ENCODE results near the gene KIF26B.

The KIF26B gene

DNA sequence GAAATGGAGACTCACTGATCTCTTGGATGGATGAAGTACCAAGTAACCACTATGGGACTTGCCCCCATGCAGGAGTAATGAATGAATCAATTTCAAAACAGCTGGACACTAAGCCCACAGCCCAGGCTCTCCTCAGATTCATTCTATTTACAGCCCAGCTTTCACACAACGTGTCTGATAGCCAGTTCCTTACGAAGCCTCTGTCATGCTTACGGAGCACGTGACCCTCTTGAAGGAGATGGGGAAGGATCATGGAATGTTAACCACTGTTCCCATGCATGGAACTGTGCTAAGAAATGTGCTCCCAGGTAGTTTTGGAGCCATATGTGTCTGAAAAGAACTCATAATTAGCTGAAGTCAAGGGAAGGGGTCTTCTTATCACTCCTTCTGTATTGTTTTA is 124.1 kb downstream of the KIF26B start:
- no peak for DNase-seq (ENCODE audit: low read depth in 2 of 2)

DNA sequence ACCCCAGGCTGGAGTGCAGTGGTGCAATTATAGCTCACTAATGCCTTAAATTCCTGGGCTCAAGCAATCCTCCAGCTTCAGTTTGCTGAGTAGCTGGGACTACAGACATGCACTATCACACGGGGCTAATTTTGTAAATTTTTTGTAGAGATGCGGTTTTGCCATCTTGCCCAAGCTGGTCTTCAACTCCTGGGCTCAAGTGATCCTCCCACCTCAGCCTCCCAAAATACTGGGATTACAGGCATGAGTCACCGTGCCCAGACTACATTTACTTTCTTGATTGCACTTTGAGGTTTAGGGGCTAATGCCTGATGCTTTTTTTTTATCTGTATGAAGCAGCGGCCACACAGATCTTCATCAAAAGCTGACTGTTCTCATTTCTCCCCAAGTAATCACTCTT is 124.6 kb downstream of the KIF26B start:
- DNase-seq (ENCODE audit: low read depth in 2 of 2), result no peak

DNA sequence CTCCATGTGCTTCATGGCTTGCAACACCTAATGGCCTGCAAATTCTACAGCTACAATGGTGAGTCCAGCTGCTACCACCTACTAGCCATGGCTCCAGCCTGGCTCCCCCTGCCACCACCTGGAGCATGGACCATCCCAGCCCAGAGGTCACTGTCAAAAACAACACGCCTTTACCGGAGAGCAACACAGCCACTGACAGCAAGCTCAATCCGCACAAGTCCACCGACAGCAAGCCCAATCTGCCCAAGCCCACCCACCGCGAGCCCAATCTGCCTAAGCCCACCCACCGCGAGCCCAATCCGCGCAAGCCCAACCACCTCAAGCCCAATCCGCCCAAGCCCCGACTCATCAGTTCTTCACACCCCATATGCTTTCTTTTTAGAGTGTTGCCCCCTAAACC is 128.2 kb downstream of the KIF26B start:
- DNase-seq (ENCODE audit: low read depth in 2 of 2), result no peak

DNA sequence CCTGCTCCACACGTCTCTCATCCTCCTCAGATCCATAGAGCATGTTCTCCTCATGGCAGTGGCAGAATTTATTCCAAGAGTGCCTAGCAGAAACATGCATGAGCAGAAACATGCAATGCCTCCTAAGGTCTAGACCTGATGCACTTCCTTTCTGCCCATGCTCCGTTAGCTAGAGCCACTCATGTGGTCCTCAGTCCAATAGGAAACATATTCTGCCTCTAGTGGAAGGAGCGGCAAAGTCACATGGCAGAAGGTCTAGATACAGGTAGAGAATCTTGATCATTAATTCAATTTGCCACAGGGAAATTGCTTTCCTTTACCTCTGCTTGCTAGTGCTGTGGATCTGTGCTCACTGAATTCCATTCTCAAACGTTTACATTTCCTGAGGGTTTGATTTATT is 130.4 kb downstream of the KIF26B start:
- DNase-seq (ENCODE audit: low read depth in 2 of 2), result no peak

DNA sequence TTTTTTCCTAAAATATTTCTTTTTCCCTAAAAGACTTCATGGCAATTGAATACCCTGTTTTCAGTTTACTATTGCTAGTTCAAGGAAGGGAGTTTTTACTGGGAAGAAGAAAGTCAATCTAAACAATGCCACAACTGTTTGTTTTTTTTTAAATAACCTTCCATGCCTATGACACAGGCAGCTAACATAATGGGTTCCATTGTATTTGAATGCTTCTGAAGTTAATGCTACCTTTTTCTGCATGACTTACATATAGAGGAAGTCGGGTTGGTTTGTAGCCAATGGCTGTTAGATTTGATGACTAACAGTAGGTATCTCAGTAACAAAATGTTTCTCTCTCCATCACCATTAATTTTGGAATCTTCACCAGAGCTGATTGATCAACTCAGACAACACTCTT is 134.0 kb downstream of the KIF26B start:
- DNase-seq (ENCODE audit: low read depth in 2 of 2), result no peak

DNA sequence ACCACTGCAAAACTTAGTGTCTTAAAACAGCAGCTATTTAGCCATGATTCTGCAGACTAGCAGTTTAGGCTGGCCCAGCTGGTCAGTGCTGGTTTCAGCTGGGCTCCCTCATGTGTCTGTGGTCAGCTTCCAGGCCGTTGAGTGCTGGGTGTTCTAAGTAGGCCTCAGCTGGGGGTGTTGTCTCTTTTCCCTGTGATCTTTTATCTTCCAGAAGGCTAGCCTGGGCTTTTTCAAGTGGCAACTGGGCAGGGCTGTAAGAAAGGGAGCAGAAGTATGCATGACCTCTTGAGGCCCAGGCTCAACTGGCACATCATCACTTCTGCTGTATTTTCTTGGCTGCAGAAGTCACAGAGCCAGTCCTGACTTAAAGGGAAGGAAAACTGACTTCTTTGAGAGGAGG is 136.1 kb downstream of the KIF26B start:
- DNase-seq (ENCODE audit: low read depth in 2 of 2), result no peak

DNA sequence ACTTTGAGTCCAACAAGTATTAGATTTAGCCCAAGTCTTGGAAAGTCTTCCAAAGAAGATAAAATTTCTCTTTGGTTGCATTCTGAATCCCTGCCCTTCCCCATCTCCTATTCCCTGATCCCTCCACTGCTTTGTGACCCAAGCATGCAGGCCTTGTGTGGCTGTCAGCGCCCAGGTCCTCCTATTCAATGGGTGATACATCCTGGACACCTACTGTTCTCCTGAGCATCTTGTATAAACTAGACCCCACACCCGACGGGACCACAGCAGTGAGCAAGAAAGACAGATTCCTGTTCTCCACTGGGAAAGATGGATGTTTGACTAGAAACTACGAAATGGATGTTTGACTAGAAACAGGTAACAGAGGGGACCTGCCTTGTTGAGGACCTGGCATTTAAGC is 136.6 kb downstream of the KIF26B start:
- DNase-seq (ENCODE audit: low read depth in 2 of 2), result no peak

DNA sequence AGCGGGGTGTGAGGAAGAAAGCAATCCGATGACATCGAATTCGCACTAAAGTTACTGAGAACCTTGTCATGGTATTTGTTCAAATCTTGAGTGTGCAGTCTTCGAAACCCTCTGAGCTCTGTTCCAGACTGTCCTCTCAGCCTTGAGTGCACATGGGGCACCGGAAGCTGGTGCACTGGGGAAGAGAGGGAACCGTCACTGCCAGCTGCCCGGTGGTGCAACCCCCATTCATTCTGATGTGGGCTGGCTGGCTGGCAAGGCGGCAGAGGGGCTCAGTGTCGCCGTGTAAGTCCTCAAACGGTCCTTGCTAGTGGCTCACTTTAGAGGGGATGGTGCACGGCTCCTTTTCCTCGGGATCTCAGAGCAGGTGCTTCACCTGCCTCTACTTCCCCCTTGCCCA is 137.4 kb downstream of the KIF26B start:
- no peak for DNase-seq (ENCODE audit: low read depth in 2 of 2)

DNA sequence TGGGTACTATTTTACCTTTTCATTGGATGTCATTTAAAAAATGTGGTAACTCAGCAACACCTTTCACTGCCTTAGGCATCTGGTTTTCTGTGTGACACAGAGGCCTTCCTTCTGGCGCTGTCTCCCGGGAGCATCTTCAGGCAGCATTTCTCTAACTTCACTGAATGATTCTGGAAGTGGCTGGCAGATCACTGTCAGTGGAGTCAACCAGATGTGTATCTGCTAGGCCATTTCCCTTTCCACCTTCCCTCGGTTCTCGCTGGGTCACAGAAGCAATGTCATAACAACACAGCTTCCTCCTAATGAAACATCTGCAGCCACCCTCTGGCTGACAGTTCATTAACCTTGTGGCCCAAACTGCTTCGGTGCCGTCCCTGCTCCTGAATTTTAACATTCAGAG is 137.8 kb downstream of the KIF26B start:
- no peak for DNase-seq (ENCODE audit: low read depth in 2 of 2)

DNA sequence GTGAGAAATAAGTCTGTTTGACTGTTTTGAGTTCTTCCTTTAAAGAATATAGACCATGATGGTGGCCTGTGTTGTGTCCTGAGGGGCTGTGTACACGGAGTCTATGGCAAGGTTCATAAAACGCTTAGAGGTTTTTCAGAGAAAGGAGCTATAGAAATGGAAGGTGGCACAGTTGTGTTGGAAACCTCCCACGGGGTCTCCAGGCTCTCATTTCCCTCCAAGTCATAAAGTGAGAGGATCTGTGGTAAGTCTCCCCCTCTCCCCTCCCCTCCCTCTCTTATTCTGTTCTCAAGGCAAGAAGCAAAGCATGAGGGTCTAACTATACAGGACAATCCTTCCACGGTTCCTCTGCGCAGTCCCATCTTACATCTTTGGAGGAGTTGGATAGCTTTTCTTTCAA is 139.2 kb downstream of the KIF26B start:
- no peak for DNase-seq (ENCODE audit: low read depth in 2 of 2)

DNA sequence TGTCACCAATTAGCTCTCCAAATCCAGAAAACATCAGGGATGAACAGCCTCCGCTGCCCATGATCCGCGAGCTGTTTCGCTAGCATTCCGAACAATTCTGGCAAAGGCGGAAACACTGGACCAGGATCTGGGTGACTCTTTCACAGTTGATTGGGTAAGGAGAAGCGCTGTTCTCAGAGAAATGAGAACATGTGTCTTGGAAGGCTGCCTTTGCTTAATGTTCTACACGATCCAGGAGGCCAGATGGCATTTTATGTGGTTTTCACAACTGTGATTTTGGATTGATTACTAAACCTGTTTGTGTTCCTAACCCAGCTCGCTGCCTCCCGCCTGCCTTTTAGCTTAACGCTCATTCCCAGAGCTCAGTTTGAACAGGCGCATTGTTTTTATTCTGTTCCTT is 144.0 kb downstream of the KIF26B start:
- DNase-seq (ENCODE audit: low read depth in 2 of 2), result peak; percentile 63 to 65

DNA sequence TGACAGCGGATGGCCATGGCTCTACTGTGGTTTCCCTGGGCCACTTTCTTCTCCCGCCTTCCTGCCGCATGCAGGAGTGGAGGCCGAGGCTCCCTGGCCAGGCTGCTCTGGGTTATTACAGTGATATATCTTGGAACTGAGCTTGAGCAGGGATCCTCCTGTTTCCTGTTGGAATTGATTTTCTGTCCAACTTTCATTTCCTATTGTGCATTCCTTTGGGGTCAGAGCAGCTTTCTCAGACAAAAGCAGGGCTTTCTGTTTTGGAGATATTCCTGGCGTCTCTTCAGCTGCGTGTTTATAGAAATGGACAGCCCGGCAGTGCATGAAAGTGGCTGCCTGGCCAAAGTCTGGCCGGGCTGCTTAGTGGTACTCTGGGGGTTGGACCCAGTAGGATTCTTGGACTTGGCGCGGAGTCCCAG is 146.4 kb downstream of the KIF26B start:
- peak in 1 of 2 experiments; percentile 19 for DNase-seq (ENCODE audit: low read depth in 2 of 2)

DNA sequence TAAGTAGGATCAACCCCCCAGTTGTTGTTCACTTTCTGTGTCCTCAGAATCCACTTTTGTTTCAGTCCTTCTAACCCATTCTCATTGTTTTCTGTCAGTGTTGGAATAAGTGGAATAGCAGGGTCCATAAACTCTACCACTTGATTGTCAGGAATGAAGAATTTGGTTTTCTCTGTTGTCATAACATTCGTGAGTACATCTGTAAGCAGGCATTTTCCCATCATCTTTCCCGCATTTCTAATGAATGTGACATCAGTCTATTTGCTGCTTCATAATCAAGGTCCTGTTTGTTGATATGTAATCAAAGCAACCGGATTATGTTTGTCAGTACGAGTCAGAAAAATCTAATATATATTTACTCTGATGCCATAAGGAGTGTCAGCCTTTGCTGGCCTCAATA is 147.1 kb downstream of the KIF26B start:
- no peak for DNase-seq (ENCODE audit: low read depth in 2 of 2)

DNA sequence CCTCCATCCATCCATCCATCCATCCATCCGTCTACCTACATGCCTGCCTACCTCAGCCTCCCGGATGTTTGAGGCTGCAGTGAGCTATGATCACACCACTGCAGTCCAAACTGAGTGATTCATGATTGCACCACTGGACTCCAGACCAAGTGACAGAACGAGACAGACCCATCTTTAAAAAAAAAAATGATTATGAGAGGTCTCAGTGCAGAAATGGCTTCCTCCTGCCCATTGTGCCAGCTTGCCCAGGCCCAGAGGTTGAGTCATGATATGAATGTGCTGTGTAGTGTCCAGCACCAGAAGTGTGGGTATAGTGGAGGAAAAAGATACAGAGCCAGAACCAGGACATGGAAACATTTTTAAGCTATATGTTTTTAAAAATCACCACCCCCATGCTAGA is 149.9 kb downstream of the KIF26B start:
- DNase-seq (ENCODE audit: low read depth in 2 of 2), result no peak

DNA sequence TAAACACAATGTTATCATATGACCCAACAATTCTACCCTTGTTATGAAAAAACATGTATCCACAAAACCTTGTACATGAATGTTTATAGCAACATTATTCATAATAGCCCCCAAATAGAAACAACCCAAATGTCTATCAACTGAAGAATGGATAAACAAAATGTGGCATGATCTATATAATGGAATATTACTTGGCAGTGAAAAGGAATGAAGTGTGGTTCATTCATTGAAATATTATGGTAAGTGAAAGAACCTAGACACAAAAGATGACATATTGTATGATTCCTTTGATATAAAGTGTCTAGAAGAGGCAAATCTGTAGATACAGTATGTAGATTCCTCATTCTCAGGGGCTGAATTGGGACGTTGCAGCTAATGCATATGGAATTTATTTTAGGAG is 151.2 kb downstream of the KIF26B start:
- DNase-seq (ENCODE audit: low read depth in 2 of 2), result no peak

DNA sequence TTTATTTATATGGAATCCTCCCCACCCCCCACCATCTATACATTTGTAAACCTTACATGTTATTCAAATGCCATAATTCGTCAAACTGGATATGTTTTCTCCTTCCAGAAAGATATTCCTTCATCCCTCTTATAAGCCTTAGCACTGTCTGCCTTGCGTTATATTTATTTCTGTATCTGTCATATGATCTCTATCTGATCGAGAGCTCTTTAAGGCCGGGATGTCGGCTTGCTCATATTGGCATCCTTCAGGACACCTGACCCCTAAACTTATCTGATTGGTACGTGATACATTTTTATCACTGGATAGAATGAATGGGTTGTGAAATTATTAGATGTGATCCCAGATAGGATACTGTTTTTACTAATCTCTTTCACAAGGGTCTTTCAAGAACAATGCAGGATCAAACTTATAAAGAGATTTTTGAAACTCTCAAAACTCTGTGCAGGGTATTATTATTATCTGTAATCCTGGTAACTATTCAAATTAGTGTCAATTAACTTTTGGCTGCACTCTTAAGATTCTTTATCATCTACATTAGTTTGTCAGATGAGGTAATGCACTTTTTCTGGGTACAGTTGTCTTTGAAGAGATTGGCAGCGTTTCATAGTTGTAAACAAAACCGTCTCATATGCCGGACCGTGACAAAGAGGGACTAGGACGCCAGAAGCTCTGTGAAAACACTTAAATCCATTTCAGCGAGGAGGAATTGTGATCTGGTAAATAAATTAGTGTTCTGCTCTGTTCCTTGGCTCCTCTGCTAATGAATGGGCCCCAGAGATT is 152.0 kb downstream of the KIF26B start:
- no peak for DNase-seq (ENCODE audit: low read depth in 2 of 2)

DNA sequence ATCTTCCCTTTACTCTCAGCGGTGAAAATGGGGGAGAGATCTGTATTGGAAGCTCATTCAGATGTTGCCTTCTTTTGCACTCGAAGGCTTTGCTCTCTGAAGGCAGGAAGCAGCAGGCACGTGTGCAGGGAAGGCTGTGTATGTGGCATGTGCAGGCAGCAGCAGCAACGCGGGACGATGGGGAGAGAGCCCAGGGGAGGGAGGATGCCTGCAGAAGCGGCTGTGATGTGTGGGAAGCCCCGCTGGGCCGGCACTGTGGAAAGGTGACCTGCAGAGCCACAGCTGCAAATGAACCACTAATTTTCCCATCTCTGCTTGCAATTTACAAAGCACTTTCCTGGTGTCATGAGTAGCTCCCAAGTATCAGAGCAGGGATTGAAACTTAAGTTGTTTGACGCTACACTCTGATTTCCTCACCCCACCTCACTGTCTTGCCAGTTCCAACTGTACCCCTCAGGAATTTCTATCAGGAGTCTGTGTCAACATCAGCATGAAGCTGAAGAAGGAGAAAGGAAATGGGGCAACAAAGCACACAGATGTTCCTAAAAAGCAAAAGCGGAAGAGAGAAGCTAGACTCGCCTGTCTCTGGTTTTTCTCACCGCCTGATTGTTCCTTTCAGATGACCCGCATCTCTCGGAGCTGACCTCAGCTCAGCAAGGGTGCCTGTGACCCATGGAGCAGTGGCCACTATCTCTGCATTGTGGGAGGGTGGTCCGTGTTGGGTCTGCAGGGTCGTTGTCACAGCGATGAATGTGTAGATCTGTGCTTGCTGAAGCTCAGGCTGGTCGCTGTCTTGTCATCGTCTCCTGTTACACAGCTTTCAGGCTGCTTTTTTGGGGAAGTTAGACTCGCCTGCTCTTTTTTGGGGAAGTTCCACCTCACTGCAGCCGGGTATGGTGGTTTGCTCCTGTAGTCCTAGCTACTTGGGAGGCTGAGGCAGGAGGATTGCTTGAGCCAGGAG is 156.1 kb downstream of the KIF26B start:
- DNase-seq (ENCODE audit: low read depth in 2 of 2), result no peak

DNA sequence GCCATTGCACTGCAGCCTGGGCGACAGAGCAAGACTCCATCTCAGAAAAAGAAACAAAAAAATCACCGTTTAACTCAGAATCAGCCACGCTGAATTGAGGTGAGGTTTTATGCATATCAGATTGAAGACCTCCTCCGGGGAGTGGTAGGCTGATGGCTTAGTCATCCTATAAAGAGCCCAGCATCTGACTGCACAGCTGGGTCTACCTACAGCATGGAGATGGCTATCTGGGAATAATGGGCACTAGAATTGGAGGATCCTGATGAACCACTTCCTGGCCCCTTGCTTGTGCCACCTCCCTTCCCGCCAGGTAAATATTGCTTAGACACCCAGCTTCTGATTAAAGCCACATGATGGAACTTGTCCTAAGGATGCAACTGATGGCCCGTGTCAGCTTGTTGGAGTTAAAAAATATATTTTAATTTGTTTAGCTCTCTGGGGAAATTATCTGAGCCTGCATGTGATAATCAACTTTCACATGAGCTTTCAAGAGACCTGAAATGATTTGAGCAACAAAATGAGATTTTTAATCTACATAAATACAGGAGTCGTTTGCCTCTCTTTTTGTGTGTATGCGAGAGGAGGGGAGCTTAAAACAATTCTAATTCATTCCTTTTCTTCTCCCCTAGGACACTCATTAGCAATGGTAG is 157.2 kb downstream of the KIF26B start:
- DNase-seq (ENCODE audit: low read depth in 2 of 2), result no peak

DNA sequence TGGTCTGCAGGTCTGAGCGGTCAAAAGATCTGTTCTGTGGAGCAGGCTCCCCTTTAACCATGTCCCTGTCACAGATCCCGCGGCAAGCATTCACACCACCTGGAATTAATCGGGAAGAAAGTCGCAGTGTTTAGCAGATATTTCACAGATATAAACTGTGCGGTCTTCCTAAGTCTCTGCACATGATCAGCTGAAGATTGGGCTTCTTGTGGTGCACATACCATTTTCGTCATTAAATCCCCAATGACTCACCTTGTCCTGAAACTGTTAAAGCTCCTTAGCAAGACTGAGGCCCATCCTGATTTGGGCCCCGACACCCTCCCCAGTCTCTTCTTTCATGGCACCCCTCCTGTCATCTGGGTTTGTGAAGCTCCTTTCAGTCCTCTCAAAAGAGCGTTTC is 158.8 kb downstream of the KIF26B start:
- no peak for DNase-seq (ENCODE audit: low read depth in 2 of 2)

DNA sequence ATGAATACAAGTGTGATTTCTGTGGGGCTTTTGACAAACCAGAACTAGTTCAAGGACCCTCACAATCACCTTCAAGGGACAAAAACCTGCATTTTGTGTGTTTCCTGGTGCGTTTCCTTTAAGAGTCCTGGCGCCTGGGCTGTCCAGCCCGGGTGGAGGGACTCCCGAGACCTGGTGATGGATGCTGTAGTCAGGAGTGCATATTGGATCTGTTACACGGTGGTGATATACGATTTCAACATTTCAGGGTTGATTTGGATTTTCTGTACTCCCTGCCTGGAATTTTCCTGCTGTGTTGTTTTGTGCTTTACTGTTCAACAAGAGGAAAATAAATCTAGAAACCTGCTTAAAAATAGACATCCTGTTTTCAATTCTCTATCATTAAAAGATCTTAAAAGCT is 162.0 kb downstream of the KIF26B start:
- DNase-seq (ENCODE audit: low read depth in 2 of 2), result no peak

DNA sequence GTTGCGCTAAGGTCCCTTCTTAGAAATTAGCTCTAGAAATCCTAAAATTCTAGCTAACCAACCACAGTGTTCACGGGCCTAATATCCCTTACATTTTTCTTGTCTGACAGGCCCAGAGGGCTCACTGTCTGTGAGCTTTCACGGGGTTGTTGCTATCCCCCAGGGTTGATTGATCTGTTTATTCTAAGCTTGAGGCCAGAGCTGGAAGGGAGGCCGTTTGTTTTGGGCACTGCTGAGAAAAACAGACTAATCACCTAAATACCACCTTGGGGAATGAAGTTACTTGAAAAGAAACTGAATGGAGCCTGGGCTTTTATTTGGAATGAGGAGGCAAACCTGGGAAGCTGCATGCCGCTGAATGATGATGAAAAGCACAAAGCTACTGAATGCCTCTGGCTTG is 162.4 kb downstream of the KIF26B start:
- DNase-seq (ENCODE audit: low read depth in 2 of 2), result no peak

DNA sequence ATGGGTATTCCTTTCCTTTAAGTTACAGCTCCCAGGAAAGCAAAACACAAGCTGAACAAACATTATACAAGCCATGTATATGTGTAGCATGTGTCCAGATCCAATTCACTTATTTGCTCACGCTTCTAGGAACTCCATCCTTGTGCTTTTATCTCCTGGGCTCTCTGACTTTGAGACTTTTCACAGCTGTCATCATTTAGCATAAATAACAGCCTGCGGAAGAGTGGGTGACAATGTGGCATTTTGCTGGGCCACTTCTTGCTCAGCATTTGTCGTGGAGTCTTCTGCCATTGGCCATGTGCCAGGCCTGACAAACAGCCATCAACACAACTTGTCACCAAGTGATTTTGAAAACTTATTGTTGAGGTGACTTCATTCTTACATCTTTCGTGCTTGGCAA is 164.3 kb downstream of the KIF26B start:
- DNase-seq (ENCODE audit: low read depth in 2 of 2), result no peak

DNA sequence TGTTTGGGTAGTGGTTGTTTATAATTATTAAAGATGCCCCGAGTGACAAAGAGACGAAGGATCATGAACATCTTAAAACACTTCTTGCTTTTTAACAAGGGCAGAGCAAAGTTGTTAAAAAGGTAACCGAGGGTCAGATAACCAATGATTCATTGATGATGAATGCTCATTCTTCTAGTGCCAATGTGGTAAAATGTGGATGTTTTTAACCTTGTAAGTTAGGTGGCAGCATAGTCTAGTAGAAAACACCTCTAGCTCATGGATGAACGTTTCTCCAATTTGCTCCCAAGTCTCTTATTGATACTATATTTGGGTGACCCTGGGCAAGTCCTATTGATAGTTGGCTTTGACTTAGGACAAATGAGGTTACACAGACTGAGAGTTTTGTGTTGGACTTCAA is 167.9 kb downstream of the KIF26B start:
- no peak for DNase-seq (ENCODE audit: low read depth in 2 of 2)
